ACC112 (cell line): ENCODE results near the gene EHBP1.
A peak's percentile ranks its signal among the peaks of the same experiment; 100 is the strongest.
"Not testable (repeated sequence)": the region's sequence is repeated elsewhere in the genome, so short reads cannot be mapped to it uniquely, and the experiment has no call there.

Experiments
- H2AFZ ChIP-seq: fragments of 200-600 bp; sonication (generic); one replicate; pipeline ENCODE4 v1.6.0; 2017; ENCODE audit warnings: antibody characterized with exemption, low read length; ENCODE audit not compliant: unreplicated experiment
- H3K27ac ChIP-seq: fragments of 200-600 bp; sonication (generic); 2 replicates; pipeline ENCODE4 v1.5.1; 2014; ENCODE audit warnings: low read depth, mild to moderate bottlenecking, antibody characterized with exemption, low read length, moderate library complexity
- H3K27me3 ChIP-seq: fragments of 200-600 bp; sonication (generic); 2 replicates; pipeline ENCODE4 v1.6.1; 2014; ENCODE audit warnings: mild to moderate bottlenecking, antibody characterized with exemption, low read length, moderate library complexity, mixed read lengths; ENCODE audit not compliant: insufficient read depth
- H3K36me3 ChIP-seq: fragments of 200-600 bp; sonication (generic); 2 replicates; pipeline ENCODE4 v1.6.1; 2016; ENCODE audit warnings: mild to moderate bottlenecking, antibody characterized with exemption, low read length, moderate library complexity, mixed read lengths; ENCODE audit not compliant: insufficient read depth
- H3K4me1 ChIP-seq: fragments of 200-600 bp; sonication (generic); one replicate; pipeline ENCODE4 v1.6.1; 2016; ENCODE audit warnings: low read length, mixed read lengths; ENCODE audit not compliant: insufficient read depth, unreplicated experiment, control insufficient read depth
- H3K4me3 ChIP-seq: fragments of 200-600 bp; sonication (generic); 2 replicates; pipeline ENCODE4 v1.5.1; 2014; ENCODE audit warnings: mild to moderate bottlenecking, low read depth, low read length
- H3K79me2 ChIP-seq: fragments of 200-600 bp; sonication (generic); one replicate; pipeline ENCODE4 v1.6.0; 2016; ENCODE audit warnings: low read length; ENCODE audit not compliant: control insufficient read depth, unreplicated experiment, insufficient read depth

EHBP1 gene

GRCh38 chr2:63008838-63009237 is 303.3 kb downstream of the EHBP1 start:
- H3K27ac ChIP-seq = no peak overlapping the region
- H3K79me2 ChIP-seq = no peaks in the 10 kb centered on the region
- H2AFZ ChIP-seq = no peak overlapping the region
- peaks cover 10% of the 10 kb centered on the region for H3K36me3 ChIP-seq
- H3K4me3 ChIP-seq = no peak overlapping the region
- H3K4me1 ChIP-seq = peaks cover 8% of the 10 kb centered on the region
- no peaks in the 10 kb centered on the region for H3K27me3 ChIP-seq

- Histone ChIP-seq H3K27me3 (no peaks in the 10 kb centered on the region), H3K4me3 (no peak overlapping the region), H3K27ac (no peak overlapping the region), H2AFZ (no peak overlapping the region), H3K4me1 (peaks cover 8% of the 10 kb centered on the region), H3K79me2 (no peaks in the 10 kb centered on the region), H3K36me3 (peaks cover 14% of the 10 kb centered on the region)
These were observed 304.0 kb downstream of the EHBP1 start for GRCh38 chr2:63009490-63009889.

GRCh38 chr2:63012541-63012940 is 307.0 kb downstream of the EHBP1 start:
- Histone ChIP-seq H3K36me3 (peaks cover 14% of the 10 kb centered on the region), H2AFZ (no peak overlapping the region), H3K27ac (no peak overlapping the region), H3K4me1 (peaks cover 8% of the 10 kb centered on the region), H3K27me3 (no peaks in the 10 kb centered on the region), H3K79me2 (no peaks in the 10 kb centered on the region), H3K4me3 (no peak overlapping the region)

- Histone ChIP-seq H3K27me3 (no peaks in the 10 kb centered on the region), H2AFZ (no peak overlapping the region), H3K27ac (no peak overlapping the region), H3K4me1 (peaks cover 8% of the 10 kb centered on the region), H3K4me3 (no peak overlapping the region), H3K79me2 (no peaks in the 10 kb centered on the region), H3K36me3 (peaks cover 14% of the 10 kb centered on the region)
These were observed 307.9 kb downstream of the EHBP1 start for GRCh38 chr2:63013438-63013837.

GRCh38 chr2:63015389-63015788 is 309.9 kb downstream of the EHBP1 start:
- H3K27me3 ChIP-seq = no peaks in the 10 kb centered on the region
- H3K4me3 ChIP-seq = no peak overlapping the region
- no peak overlapping the region for H3K27ac ChIP-seq
- H3K4me1 ChIP-seq = no peaks in the 10 kb centered on the region
- H2AFZ ChIP-seq = no peak overlapping the region
- H3K36me3 ChIP-seq = peaks cover 14% of the 10 kb centered on the region
- H3K79me2 ChIP-seq = no peaks in the 10 kb centered on the region

- Histone ChIP-seq H3K4me3 (no peak overlapping the region), H3K79me2 (no peaks in the 10 kb centered on the region), H3K27me3 (no peaks in the 10 kb centered on the region), H2AFZ (no peak overlapping the region), H3K36me3 (peaks cover 8% of the 10 kb centered on the region), H3K27ac (no peak overlapping the region), H3K4me1 (no peaks in the 10 kb centered on the region)
These were observed 312.9 kb downstream of the EHBP1 start for GRCh38 chr2:63018439-63018838.

GRCh38 chr2:63019686-63020085 is 314.2 kb downstream of the EHBP1 start:
- H3K27ac ChIP-seq, H3K4me3 ChIP-seq, H3K36me3 ChIP-seq, H3K79me2 ChIP-seq, H2AFZ ChIP-seq, H3K27me3 ChIP-seq, H3K4me1 ChIP-seq: not testable (repeated sequence)

GRCh38 chr2:63023444-63023843 is 317.9 kb downstream of the EHBP1 start:
- no peaks in the 10 kb centered on the region for H3K27me3 ChIP-seq
- H2AFZ ChIP-seq = no peak overlapping the region
- H3K4me3 ChIP-seq = no peak overlapping the region
- no peaks in the 10 kb centered on the region for H3K36me3 ChIP-seq
- no peaks in the 10 kb centered on the region for H3K79me2 ChIP-seq
- H3K27ac ChIP-seq = no peak overlapping the region
- H3K4me1 ChIP-seq = no peaks in the 10 kb centered on the region

GRCh38 chr2:63027220-63027619 is 321.7 kb downstream of the EHBP1 start:
- Histone ChIP-seq H2AFZ (no peak overlapping the region), H3K36me3 (0 out of 2 replicates have a peak, but pooled peaks cover 7% of the 10 kb centered on the region), H3K27me3 (no peaks in the 10 kb centered on the region), H3K4me3 (no peak overlapping the region), H3K4me1 (peaks cover 7% of the 10 kb centered on the region), H3K27ac (no peak overlapping the region), H3K79me2 (no peaks in the 10 kb centered on the region)

GRCh38 chr2:63029058-63029457 is 323.5 kb downstream of the EHBP1 start:
- Histone ChIP-seq H3K27ac (no peak overlapping the region), H2AFZ (no peak overlapping the region), H3K36me3 (0 out of 2 replicates have a peak, but pooled peaks cover 7% of the 10 kb centered on the region)

GRCh38 chr2:63034526-63034925 is 329.0 kb downstream of the EHBP1 start:
- Histone ChIP-seq H3K27me3 (no peaks in the 10 kb centered on the region), H3K79me2 (no peaks in the 10 kb centered on the region), H3K4me1 (peaks cover 16% of the 10 kb centered on the region), H3K27ac (0 out of 2 replicates have a peak overlapping the region, but pooled peaks have one; percentile 3), H3K4me3 (no peak overlapping the region), H2AFZ (no peak overlapping the region), H3K36me3 (0 out of 2 replicates have a peak, but pooled peaks cover under 1% of the 10 kb centered on the region)

More at GRCh38 chr2:63029058-63029457, 323.5 kb downstream of the EHBP1 start:
- H3K4me1 ChIP-seq = peaks cover 8% of the 10 kb centered on the region
- no peak overlapping the region for H3K4me3 ChIP-seq
- no peaks in the 10 kb centered on the region for H3K79me2 ChIP-seq
- no peaks in the 10 kb centered on the region for H3K27me3 ChIP-seq
